Upper lobe of left lung (tissue), 4 donors: ENCODE measurements around the gene SART3.

ENCODE experiments used
- POLR2A ChIP-seq, 4 donors: fragments of 450-650 bp; IDR thresholded peaks; one replicate each; pipeline ENCODE4 v1.5.1; 2016 to 2017; ENCODE audit warnings: antibody characterized with exemption in 4 of 4, mild to moderate bottlenecking in 2 of 4
- TF ChIP-seq, protein P1 (sequence below), 6 experiments: fragments of 450-650 bp in 4 of 6; fragments of 200-600 bp in 2 of 6; sonication (generic) in 2 of 6; IDR thresholded peaks; one replicate each; pipeline ENCODE4 v1.5.1; 2016 to 2019; ENCODE audit warnings: antibody characterized with exemption in 6 of 6

DNA sequence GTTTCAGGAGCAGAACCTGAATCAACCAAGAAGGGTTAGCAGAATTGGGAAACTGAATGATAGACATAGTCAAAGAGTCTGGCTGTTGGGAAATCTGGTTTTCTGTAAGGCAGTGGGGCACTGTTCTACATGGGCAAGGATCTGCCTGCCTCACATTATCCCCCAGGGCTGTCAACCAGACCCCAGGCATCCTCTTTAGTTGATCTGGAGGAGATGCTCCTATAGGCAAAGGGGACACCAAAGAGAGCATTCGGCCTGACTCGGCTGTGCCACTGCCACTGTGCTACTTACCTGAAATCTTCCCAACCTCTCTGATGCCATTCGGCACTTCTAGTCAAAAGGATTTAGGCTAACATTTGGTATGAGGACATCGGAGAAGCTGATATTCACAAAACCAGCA is 5.5 kb upstream of the SART3 start:
- TF ChIP-seq, protein P1, sequence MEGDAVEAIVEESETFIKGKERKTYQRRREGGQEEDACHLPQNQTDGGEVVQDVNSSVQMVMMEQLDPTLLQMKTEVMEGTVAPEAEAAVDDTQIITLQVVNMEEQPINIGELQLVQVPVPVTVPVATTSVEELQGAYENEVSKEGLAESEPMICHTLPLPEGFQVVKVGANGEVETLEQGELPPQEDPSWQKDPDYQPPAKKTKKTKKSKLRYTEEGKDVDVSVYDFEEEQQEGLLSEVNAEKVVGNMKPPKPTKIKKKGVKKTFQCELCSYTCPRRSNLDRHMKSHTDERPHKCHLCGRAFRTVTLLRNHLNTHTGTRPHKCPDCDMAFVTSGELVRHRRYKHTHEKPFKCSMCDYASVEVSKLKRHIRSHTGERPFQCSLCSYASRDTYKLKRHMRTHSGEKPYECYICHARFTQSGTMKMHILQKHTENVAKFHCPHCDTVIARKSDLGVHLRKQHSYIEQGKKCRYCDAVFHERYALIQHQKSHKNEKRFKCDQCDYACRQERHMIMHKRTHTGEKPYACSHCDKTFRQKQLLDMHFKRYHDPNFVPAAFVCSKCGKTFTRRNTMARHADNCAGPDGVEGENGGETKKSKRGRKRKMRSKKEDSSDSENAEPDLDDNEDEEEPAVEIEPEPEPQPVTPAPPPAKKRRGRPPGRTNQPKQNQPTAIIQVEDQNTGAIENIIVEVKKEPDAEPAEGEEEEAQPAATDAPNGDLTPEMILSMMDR (IDR thresholded peaks at IDR 0.05), result no peak
- no peak for TF ChIP-seq POLR2A (IDR thresholded peaks at IDR 0.05)
